Stimulated activated CD8-positive, alpha-beta memory T cell treated with anti-CD3 and anti-CD28 coated beads, Interleukin-7, amount 100 ng/mL, for 4 hours (primary cell): Measurements from ENCODE around the gene ACSS3.
"Not testable (repeated sequence)": the region's sequence is repeated elsewhere in the genome, so short reads cannot be mapped to it uniquely, and the experiment has no call there.

ENCODE experiments used
- DNase-seq, 2 donors: peaks; one replicate each; pipeline ENCODE4 v3.0.0-alpha.2; 2020; ENCODE audit warnings: low read depth in 2 of 2

ACSS3 gene

DNA sequence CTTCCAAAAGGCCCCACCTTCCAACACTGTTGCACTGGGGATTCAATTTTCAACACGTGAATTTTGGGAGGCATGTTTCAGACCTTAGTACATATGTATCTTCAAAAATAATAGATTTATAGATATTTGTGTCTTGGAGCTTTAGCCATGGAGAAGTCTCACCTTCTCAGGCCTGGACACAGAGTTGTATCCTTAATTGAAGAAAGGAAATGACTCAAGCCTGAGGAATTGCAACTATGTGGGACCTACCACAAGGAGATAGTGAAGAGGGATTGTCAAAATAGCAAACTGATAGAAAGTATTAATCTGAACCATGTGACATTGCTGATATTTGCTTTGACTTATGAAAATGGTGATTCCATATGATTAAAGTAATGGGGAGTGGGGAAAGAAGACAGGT, 89.8 kb downstream of the ACSS3 start:
- no peak for DNase-seq

DNA sequence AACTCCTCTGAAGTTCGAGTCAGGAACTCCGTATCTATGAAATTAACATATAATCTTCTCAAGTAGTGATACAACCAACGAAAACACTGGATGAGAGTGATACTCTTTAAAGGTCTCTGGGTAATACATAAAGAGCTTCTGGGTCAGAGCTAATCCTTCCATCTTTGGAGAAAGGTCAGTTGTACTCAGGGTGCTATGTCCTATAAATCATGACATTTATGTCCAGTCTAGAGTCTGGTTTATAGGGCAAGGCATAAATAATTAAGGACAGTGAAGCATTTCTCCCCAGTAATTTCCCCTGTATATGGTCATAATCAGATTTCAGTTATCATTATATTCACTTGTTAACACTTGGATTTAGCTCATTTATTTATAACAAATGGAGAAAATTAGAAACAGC, 90.6 kb downstream of the ACSS3 start:
- DNase-seq = no peak

DNA sequence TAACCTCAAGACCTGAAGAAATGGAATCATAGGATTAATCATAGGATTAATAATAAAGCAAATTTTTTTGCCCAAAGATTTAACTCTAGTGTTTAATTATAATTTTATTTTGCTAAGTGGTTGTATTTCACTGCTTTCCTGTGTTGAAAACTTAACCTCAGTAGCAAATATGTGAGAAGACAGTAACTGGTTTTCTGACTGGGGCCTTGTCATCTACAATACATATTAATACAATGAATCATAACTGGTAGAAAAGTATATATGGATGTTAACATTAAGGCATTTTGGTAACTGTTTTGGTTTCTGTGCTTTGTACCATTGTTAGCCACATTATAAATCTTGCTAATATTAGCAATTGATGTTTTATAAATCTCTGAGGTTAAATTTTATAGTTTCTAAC, 92.2 kb downstream of the ACSS3 start:
- DNase-seq = no peak

DNA sequence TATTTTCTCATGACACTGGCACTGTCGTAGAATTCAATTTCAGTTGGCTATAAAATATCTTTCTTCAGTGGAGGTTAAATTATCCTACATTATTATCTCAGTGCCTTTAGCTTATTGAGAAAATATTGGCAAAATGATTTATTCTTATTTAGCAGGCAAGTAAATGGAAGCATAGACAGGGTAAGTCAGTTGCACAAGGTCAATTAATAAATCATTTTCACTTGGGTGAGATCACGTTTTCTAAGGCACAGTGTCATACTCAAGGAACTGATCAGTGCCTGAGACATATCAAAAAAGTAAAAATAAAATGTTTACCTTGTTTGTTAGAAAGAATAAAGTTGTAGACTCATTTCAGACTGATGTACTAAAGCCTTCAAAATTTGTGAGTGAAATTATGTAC, 95.0 kb downstream of the ACSS3 start:
- DNase-seq = no peak

DNA sequence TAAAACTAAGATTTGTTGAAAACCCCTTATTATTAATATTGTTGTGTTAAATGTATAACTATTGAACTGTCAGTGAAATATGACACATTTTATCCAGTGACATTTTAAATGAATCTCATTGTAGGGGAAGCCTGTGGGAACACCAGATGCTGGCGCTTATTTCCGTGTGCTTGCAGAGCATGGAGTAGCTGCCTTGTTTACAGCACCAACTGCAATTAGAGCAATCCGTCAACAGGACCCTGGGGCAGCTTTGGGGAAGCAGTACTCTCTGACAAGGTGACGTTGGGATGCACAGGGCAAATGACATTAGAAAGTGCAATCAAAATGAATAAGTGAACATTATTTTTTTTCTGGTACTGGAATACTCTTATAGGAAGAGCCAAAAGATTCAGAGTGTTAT, 96.8 kb downstream of the ACSS3 start:
- no peak for DNase-seq

- DNase-seq = no peak
Measured at GRCh38 chr12:81176796-81177195, 98.9 kb downstream of the ACSS3 start.

DNA sequence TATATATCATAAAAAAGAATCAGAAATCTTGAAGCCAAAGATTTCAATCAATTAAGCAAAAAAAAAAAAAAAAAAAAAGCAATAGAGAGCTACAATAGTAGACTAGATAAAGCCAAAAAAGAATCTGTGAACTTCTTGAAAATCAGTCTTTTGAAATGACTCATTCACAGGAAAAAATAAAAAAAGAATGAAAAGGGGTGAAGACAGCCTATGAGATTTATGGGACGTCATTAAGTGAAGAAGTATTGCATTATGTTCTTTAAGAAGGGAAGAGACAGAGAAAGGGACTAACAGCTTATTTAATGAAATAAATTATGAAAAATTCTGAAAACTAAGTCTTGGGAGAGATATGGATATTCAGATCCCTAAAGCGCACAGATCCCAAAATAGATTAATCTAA, 103.8 kb downstream of the ACSS3 start:
- DNase-seq = no peak

GRCh38 chr12:81187686-81188085, 109.8 kb downstream of the ACSS3 start:
- DNase-seq = no peak

GRCh38 chr12:81196595-81196994, 118.7 kb downstream of the ACSS3 start:
- DNase-seq = no peak

DNA sequence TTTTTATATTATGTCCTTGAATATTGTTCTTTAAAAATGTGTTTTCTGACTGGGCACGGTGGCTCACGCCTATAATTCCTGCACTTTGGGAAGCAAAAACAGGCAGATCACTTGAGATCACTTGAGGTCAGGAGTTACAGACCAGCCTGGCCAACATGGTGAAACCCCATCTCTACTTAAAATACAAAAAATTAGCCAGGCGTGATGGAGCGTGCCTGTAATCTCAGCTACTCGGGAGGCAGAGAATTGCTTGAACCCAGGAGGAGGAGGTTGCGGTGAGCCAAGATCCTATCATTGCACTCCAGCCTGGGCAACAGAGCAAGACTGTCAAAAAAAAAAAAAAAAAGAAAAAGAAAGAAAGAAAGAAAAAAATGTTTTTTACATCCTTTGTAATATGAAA, 122.7 kb downstream of the ACSS3 start:
- DNase-seq = not testable (repeated sequence)

GRCh38 chr12:81203671-81204204, 125.9 kb downstream of the ACSS3 start:
- no peak for DNase-seq

DNA sequence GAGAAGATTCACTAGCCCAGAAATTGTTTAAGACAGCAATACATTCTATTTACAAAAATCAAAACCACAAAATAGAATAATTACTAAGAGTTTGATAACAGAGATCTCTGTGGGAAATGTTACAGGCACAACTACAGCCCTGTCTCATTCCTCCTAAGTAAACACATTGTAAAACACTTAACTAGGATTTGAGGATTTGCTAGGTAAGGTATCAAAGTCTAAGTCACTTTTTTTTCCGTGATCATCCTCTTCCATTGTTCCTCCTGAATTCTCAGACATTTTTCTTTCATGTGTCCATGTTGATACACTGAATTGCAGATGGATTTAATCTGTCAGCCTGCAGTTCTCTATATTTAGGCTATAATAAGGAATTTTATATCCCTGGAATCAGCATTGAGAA, 127.5 kb downstream of the ACSS3 start:
- DNase-seq = no peak

GRCh38 chr12:81206429-81206828, 128.6 kb downstream of the ACSS3 start:
- no peak for DNase-seq

GRCh38 chr12:81207173-81207572, 129.3 kb downstream of the ACSS3 start:
- DNase-seq = no peak

- DNase-seq = no peak
Measured at GRCh38 chr12:81207664-81208063, 129.8 kb downstream of the ACSS3 start.

DNA sequence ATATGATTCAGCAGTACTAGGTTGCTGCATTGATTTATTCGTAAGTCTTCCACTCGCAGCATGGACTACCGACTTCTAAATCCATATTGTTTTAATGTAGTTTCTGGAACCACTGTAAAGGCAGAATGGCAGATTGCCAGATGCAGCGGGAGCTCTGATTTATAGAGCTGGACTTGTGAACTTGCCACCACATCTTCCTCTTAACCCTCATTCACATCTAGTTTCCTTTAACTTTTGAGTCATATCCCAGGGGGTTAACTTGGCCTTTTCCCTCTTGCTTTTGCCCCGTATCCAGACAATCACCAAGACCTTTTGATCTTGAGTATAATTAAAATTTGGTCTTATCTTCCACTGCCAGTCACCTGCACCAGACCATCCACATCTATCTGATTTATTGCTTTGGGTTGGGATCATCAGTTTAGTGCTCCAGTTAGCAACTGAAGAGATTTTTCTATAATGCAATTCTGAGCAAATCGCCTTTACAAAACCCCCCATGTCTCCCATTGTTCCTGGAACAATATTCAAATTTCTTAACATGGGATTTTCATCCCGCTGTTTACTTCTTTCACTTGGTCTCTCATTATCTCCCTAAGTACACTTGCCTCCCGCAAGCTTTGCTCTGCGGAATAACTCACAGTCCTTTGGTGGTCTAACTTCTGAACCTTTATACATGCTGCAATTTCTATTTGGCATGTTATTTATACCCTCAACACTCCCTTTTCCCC, 130.5 kb downstream of the ACSS3 start:
- no peak for DNase-seq

DNA sequence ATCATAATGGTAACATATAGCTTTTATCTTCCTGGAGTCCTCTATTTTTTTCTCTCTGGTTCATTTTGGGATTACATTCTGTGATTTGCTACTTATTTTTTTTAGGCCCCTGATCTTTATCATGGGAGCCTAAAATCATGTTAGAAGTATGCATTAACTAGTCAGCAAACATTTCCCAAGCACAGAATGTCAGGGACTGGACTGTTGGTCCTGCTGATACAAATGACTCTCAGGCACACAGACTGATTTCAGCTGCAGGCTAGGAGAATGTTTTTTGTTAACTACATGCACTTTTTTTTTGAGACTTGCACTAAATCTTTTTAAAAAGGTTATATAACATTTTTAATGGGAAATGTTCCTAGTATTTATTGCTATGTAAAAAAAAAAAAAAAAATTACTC, 131.1 kb downstream of the ACSS3 start:
- DNase-seq = no peak

GRCh38 chr12:81209772-81210225, 131.9 kb downstream of the ACSS3 start:
- not testable (repeated sequence) for DNase-seq

DNA sequence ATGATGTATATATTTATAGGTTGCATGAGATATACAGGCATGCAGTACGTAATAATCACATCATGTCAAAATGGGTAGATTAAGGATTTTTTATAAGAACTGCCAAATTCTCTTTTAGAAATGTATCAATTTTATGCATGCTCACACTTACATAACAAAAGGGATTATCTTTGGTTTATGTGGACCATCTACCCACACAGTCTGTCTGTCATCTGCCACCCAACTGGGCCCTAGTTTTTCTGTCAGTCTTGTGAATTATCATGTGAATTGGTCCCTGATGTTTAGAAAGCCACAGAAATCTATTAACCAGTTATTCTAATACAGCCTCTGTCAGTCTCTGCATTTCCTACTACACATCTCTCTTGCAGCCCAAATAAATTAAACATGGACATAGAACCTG, 133.4 kb downstream of the ACSS3 start:
- DNase-seq = no peak

- no peak for DNase-seq
Measured at GRCh38 chr12:81212996-81213696, 135.3 kb downstream of the ACSS3 start.

DNA sequence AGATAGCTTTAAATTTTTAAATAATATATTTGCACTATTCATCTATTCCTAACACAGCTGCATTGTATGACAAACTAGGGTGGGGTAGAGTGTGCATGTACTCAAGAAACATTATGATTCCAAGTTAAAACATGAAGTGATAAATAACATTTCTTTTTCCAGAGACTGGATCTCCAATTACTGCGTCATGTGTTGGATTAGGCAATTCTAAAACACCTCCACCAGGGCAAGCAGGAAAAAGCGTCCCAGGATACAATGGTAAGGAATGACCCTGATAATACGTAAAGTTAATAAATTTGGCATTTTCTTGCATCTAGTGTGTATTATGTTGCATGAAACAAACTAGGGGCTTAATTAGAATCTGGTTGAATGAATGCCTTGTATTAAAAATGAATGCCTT, 138.9 kb downstream of the ACSS3 start:
- DNase-seq = no peak

- no peak for DNase-seq
Measured at GRCh38 chr12:81221681-81222080, 143.8 kb downstream of the ACSS3 start.
